ENCODE data around the gene GZF1.

Gene GZF1

DNA sequence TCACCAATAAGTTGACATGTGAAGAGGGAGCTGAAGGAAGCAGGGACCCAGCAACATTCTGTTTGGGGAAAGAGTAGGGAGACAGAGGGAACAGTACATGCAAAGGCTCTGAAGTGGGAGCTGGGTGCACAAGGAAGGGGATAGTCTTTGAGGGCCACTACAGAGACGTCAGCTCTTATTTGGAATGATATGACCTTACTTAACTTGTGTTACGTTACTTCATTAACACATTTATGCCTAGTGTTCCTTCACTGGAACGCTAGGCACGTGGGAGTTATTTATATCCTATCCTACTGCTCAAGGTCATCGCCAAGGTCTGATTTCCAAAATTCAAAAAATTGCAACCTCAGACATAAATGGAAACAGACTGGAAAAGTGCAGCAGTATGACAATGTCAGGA, 39.1 kb downstream of the GZF1 start:
- no peak overlapping the region for H3K27ac Mint-ChIP-seq
- no peak overlapping the region for H3K4me3 Mint-ChIP-seq
- peaks cover 33% of the 10 kb centered on the region for H3K36me3 Mint-ChIP-seq (ENCODE audit: low read depth)
- H3K27me3 Mint-ChIP-seq: no peaks in the 10 kb centered on the region
- H3K9me3 Mint-ChIP-seq: no peaks in the 10 kb centered on the region
- H3K4me1 Mint-ChIP-seq (ENCODE audit: low read depth): peaks cover 49% of the 10 kb centered on the region

- Mint-ChIP-seq H3K4me1 (ENCODE audit: low read depth) (peaks cover 63% of the 10 kb centered on the region), H3K36me3 (ENCODE audit: low read depth) (peaks cover 33% of the 10 kb centered on the region), H3K27ac (no peak overlapping the region), H3K27me3 (no peaks in the 10 kb centered on the region), H3K4me3 (no peak overlapping the region), H3K9me3 (no peaks in the 10 kb centered on the region)
These were observed 41.8 kb downstream of the GZF1 start for GRCh38 chr20:23403751-23404150.

DNA sequence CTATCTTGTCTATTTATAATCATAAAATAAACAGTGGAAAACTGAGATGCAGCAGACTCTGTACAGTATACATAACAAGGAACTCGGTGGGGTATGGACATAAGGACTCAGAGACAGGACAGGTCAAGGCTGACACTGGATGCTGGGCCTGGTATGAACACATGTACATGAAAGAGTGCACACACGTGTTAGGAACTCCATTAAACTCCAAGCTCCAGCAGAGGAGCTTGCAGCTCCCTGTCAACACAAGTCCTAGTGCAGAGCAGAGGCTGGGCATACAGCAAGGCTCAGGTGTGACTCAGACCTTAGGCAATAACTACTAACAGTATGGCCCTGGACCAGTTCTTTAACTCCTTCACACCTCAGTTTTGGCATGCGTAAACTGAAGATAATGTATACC, 42.2 kb downstream of the GZF1 start:
- H3K27ac Mint-ChIP-seq: no peak overlapping the region
- no peaks in the 10 kb centered on the region for H3K27me3 Mint-ChIP-seq
- H3K4me1 Mint-ChIP-seq (ENCODE audit: low read depth): peaks cover 63% of the 10 kb centered on the region
- no peak overlapping the region for H3K4me3 Mint-ChIP-seq
- H3K36me3 Mint-ChIP-seq (ENCODE audit: low read depth): peaks cover 33% of the 10 kb centered on the region
- H3K9me3 Mint-ChIP-seq: no peaks in the 10 kb centered on the region

- no peak overlapping the region for H3K27ac Mint-ChIP-seq
- no peaks in the 10 kb centered on the region for H3K27me3 Mint-ChIP-seq
- H3K4me1 Mint-ChIP-seq (ENCODE audit: low read depth): peaks cover 44% of the 10 kb centered on the region
- no peaks in the 10 kb centered on the region for H3K9me3 Mint-ChIP-seq
- H3K4me3 Mint-ChIP-seq: no peak overlapping the region
- peaks cover 29% of the 10 kb centered on the region for H3K36me3 Mint-ChIP-seq (ENCODE audit: low read depth)
These were observed 44.9 kb downstream of the GZF1 start for GRCh38 chr20:23406880-23407279.

GRCh38 chr20:23407781-23408464, 45.9 kb downstream of the GZF1 start:
- Mint-ChIP-seq H3K9me3 (no peaks in the 10 kb centered on the region), H3K27ac (peak overlapping the region; percentile 63), H3K36me3 (ENCODE audit: low read depth) (peaks cover 28% of the 10 kb centered on the region), H3K27me3 (no peaks in the 10 kb centered on the region), H3K4me1 (ENCODE audit: low read depth) (peaks cover 39% of the 10 kb centered on the region), H3K4me3 (no peak overlapping the region)

GRCh38 chr20:23408957-23409356, 47.0 kb downstream of the GZF1 start:
- Mint-ChIP-seq H3K4me3 (no peak overlapping the region), H3K9me3 (no peaks in the 10 kb centered on the region), H3K4me1 (ENCODE audit: low read depth) (peaks cover 46% of the 10 kb centered on the region), H3K27me3 (no peaks in the 10 kb centered on the region), H3K36me3 (ENCODE audit: low read depth) (peaks cover 26% of the 10 kb centered on the region), H3K27ac (no peak overlapping the region)

- Mint-ChIP-seq H3K9me3 (no peaks in the 10 kb centered on the region), H3K27me3 (no peaks in the 10 kb centered on the region), H3K36me3 (ENCODE audit: low read depth) (peaks cover 26% of the 10 kb centered on the region), H3K4me3 (no peak overlapping the region), H3K4me1 (ENCODE audit: low read depth) (peaks cover 46% of the 10 kb centered on the region), H3K27ac (no peak overlapping the region)
These were observed 47.8 kb downstream of the GZF1 start for GRCh38 chr20:23409800-23410199.

- H3K4me1 Mint-ChIP-seq (ENCODE audit: low read depth): peaks cover 53% of the 10 kb centered on the region
- H3K36me3 Mint-ChIP-seq (ENCODE audit: low read depth): peaks cover 26% of the 10 kb centered on the region
- no peaks in the 10 kb centered on the region for H3K27me3 Mint-ChIP-seq
- no peaks in the 10 kb centered on the region for H3K9me3 Mint-ChIP-seq
- H3K4me3 Mint-ChIP-seq: no peak overlapping the region
- no peak overlapping the region for H3K27ac Mint-ChIP-seq
These were observed 49.1 kb downstream of the GZF1 start for GRCh38 chr20:23410916-23411695.

GRCh38 chr20:23412026-23412425, 50.0 kb downstream of the GZF1 start:
- peaks cover 55% of the 10 kb centered on the region for H3K4me1 Mint-ChIP-seq (ENCODE audit: low read depth)

GRCh38 chr20:23413862-23414422, 52.0 kb downstream of the GZF1 start:
- Mint-ChIP-seq H3K4me1 (ENCODE audit: low read depth) (peaks cover 51% of the 10 kb centered on the region), H3K27ac (no peak overlapping the region), H3K27me3 (no peaks in the 10 kb centered on the region), H3K9me3 (no peaks in the 10 kb centered on the region), H3K36me3 (ENCODE audit: low read depth) (peaks cover 16% of the 10 kb centered on the region), H3K4me3 (no peak overlapping the region)

More at GRCh38 chr20:23412026-23412425, 50.0 kb downstream of the GZF1 start:
- Mint-ChIP-seq H3K36me3 (ENCODE audit: low read depth) (peaks cover 26% of the 10 kb centered on the region), H3K4me3 (no peak overlapping the region), H3K27ac (no peak overlapping the region), H3K27me3 (no peaks in the 10 kb centered on the region), H3K9me3 (no peaks in the 10 kb centered on the region)

DNA sequence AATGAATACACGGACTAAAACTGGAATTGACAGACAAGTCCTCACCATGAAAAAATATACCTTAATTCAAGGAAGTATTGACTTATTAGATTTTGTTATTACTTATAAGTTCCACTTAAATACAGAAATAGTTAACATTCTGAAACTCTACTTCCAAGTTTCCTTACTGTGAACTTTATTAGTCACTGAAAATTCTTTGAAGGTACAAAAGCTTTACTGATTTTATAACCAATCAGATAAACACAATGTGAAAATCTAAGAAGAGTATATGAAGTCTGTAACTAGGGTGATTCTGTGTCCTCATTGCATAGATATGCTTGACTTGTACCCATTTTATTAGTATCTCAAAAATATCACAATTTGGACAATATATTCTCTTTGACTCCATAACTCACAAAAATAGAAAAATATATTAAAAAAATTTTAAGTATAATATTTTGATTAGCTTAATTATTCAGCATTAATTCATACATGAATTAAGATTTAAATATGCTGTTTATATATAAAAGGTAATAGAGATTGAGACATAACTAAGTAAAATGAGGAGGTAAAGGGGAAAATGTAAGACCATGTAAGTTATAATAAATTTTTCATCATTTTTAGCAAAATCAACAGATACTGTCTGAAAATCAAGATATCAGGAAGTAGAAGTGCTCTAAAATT, 52.7 kb downstream of the GZF1 start:
- peaks cover 16% of the 10 kb centered on the region for H3K36me3 Mint-ChIP-seq (ENCODE audit: low read depth)
- H3K4me3 Mint-ChIP-seq: no peak overlapping the region
- no peaks in the 10 kb centered on the region for H3K9me3 Mint-ChIP-seq
- no peaks in the 10 kb centered on the region for H3K27me3 Mint-ChIP-seq
- H3K27ac Mint-ChIP-seq: no peak overlapping the region
- H3K4me1 Mint-ChIP-seq (ENCODE audit: low read depth): peaks cover 55% of the 10 kb centered on the region

GRCh38 chr20:23415555-23415954, 53.6 kb downstream of the GZF1 start:
- H3K4me1 Mint-ChIP-seq (ENCODE audit: low read depth): peaks cover 56% of the 10 kb centered on the region
- peaks cover 16% of the 10 kb centered on the region for H3K36me3 Mint-ChIP-seq (ENCODE audit: low read depth)

DNA sequence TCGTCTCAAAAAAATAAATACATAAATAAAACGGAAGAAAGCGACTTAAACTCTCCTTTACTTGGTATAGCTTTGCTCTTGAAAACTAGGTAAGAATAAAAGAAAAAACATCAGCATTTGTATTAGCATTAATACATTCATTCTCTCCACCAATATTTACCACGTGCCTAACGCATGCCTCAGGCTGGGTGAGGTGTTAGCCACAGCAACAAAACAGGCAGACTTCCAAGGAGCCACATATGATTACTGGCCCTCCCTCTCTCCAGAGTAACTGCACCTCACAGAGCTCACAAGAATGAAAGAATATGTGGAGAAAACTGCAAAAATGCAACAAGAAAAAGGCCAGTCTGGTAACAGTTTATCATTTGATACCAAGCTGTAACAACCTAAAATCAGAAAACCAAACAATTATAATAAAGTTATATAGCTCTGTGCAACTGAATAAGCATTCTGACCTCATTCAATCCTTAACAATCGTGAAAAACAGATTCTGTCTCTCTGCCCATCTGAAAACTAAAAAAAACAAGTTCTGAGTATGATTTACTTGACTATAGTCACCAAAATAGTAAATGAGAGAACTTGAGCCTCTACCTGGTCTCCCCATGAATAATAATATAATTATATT, 54.1 kb downstream of the GZF1 start:
- Mint-ChIP-seq H3K9me3 (no peaks in the 10 kb centered on the region), H3K4me1 (ENCODE audit: low read depth) (peaks cover 56% of the 10 kb centered on the region), H3K27ac (no peak overlapping the region), H3K4me3 (no peak overlapping the region), H3K27me3 (no peaks in the 10 kb centered on the region), H3K36me3 (ENCODE audit: low read depth) (peaks cover 15% of the 10 kb centered on the region)

More at GRCh38 chr20:23415555-23415954, 53.6 kb downstream of the GZF1 start:
- H3K27ac Mint-ChIP-seq: no peak overlapping the region
- H3K9me3 Mint-ChIP-seq: no peaks in the 10 kb centered on the region
- no peak overlapping the region for H3K4me3 Mint-ChIP-seq
- H3K27me3 Mint-ChIP-seq: no peaks in the 10 kb centered on the region

DNA sequence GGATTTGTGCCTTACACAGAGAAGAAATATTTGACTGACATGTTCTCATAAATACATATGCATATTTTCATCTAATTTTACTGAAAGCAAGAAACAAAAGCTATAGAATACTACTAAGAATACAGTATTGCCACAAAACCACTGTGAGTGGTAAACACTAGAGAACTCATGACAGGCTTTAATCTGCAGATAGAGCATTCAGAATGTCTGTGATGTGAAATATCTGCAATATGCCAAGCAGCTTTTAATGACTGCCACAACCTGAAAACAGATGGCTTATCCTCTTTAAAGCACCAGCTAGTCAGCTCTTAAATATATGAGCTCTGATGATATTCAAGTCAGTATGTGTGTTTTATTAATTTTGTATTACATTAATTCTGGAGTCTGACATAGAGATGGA, 55.9 kb downstream of the GZF1 start:
- H3K27ac Mint-ChIP-seq: no peak overlapping the region
- H3K9me3 Mint-ChIP-seq: no peaks in the 10 kb centered on the region
- H3K4me1 Mint-ChIP-seq (ENCODE audit: low read depth): peaks cover 67% of the 10 kb centered on the region
- no peaks in the 10 kb centered on the region for H3K36me3 Mint-ChIP-seq (ENCODE audit: low read depth)
- no peak overlapping the region for H3K4me3 Mint-ChIP-seq
- no peaks in the 10 kb centered on the region for H3K27me3 Mint-ChIP-seq

DNA sequence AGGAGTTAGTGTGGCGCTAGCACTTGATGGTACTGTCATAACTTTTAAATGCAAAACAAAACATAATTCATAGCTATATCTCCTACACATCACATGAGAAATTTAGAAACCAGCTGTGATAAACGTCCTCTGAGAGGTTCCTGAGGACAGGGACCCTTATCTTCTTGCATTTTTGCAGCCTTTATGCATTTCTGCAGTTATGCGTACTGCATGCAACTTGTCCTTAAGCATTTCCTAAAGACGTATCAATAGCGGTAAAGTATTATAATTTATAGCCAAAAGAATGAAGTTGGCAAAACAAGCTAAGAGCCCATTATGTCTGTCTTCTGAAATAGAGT, 57.6 kb downstream of the GZF1 start:
- H3K36me3 Mint-ChIP-seq (ENCODE audit: low read depth): no peaks in the 10 kb centered on the region
- peak overlapping the region; percentile 87 for H3K27ac Mint-ChIP-seq
- H3K4me3 Mint-ChIP-seq: peak overlapping the region; percentile 91
- H3K27me3 Mint-ChIP-seq: no peaks in the 10 kb centered on the region
- H3K9me3 Mint-ChIP-seq: no peaks in the 10 kb centered on the region
- H3K4me1 Mint-ChIP-seq (ENCODE audit: low read depth): peaks cover 65% of the 10 kb centered on the region
